ENCODE data around the gene ANKRD37. TPM values are rescaled to one million over a fixed set of nuclear protein-coding genes. Genes with fewer than 3 reads are reported as not detected.
A peak's percentile ranks its signal among the peaks of the same experiment; 100 is the strongest.

The ANKRD37 gene
- total and polyA plus RNA-seq, 9 of the 15 experiments (the other 6 are each of a cell fraction or from before 2014, with no cell fraction given), result 1.3 to 53.7 (median 3.6) TPM

DNA sequence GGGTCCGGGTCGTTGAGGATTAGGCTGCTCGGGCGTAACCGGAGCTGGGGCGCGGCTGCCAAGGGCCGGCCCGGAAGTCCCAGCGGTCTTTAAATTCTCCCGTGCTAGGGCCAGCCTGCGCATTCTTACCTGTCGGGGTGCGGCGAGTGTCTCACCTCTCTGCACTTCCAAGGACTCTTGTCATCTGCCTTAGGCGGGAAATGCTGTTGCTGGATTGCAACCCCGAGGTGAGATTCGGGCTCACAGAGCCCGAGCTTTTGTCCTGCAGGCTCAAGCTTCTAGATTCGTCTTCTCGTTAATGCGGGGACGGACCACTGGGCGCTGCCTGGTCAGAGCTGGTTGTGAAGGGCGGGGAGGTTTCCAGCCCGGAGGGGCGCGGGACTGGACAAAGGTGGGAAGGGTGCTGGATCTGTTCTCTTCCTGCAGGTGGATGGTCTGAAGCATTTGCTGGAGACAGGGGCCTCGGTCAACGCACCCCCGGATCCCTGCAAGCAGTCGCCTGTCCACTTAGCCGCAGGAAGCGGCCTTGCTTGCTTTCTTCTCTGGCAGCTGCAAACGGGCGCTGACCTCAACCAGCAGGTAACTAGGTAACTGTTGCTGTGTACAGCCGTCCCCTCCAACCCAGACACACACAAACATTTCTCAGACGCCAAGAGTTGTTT lies at the start of gene ANKRD37 (continued):
- no peak for TF ChIP-seq BRD4 (IDR thresholded peaks at IDR 0.05)
- no peak for TF ChIP-seq NR4A1 (CRISPR knock-in tag; IDR thresholded peaks at IDR 0.05)
- TF ChIP-seq NR4A1 (tag; IDR thresholded peaks at IDR 0.05), result no peak
- TF ChIP-seq ZNF134 (CRISPR knock-in tag; conservative IDR thresholded peaks at IDR 0.05), result no peak
- TF ChIP-seq, protein P1, sequence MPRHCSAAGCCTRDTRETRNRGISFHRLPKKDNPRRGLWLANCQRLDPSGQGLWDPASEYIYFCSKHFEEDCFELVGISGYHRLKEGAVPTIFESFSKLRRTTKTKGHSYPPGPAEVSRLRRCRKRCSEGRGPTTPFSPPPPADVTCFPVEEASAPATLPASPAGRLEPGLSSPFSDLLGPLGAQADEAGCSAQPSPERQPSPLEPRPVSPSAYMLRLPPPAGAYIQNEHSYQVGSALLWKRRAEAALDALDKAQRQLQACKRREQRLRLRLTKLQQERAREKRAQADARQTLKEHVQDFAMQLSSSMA (CRISPR knock-in tag; IDR thresholded peaks at IDR 0.05), result no peak
- 0 out of 4 replicates have a peak, but pooled peaks of 1 of the 2 experiments have one; percentile 7 for TF ChIP-seq MAZ (CRISPR knock-in tag; conservative IDR thresholded peaks at IDR 0.05 in 1 of 2, IDR thresholded peaks at IDR 0.05 in 1 of 2)
- no peak for TF ChIP-seq ZNF668 (CRISPR knock-in tag; IDR thresholded peaks at IDR 0.05)
- TF ChIP-seq, protein P2, sequence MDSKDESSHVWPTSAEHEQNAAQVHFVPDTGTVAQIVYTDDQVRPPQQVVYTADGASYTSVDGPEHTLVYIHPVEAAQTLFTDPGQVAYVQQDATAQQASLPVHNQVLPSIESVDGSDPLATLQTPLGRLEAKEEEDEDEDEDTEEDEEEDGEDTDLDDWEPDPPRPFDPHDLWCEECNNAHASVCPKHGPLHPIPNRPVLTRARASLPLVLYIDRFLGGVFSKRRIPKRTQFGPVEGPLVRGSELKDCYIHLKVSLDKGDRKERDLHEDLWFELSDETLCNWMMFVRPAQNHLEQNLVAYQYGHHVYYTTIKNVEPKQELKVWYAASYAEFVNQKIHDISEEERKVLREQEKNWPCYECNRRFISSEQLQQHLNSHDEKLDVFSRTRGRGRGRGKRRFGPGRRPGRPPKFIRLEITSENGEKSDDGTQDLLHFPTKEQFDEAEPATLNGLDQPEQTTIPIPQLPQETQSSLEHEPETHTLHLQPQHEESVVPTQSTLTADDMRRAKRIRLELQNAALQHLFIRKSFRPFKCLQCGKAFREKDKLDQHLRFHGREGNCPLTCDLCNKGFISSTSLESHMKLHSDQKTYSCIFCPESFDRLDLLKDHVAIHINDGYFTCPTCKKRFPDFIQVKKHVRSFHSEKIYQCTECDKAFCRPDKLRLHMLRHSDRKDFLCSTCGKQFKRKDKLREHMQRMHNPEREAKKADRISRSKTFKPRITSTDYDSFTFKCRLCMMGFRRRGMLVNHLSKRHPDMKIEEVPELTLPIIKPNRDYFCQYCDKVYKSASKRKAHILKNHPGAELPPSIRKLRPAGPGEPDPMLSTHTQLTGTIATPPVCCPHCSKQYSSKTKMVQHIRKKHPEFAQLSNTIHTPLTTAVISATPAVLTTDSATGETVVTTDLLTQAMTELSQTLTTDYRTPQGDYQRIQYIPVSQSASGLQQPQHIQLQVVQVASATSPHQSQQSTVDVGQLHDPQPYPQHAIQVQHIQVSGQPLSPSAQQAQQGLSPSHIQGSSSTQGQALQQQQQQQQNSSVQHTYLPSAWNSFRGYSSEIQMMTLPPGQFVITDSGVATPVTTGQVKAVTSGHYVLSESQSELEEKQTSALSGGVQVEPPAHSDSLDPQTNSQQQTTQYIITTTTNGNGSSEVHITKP (IDR thresholded peaks at IDR 0.05; ENCODE audit: partially characterized antibody), result peak; percentile 43
- TF ChIP-seq PYGO2 (tag; IDR thresholded peaks at IDR 0.05), result no peak
- no peak for TF ChIP-seq U2AF1 (optimal IDR thresholded peaks at IDR 0.05; ENCODE audit: low read depth, low read length)
- TF ChIP-seq, protein P3, sequence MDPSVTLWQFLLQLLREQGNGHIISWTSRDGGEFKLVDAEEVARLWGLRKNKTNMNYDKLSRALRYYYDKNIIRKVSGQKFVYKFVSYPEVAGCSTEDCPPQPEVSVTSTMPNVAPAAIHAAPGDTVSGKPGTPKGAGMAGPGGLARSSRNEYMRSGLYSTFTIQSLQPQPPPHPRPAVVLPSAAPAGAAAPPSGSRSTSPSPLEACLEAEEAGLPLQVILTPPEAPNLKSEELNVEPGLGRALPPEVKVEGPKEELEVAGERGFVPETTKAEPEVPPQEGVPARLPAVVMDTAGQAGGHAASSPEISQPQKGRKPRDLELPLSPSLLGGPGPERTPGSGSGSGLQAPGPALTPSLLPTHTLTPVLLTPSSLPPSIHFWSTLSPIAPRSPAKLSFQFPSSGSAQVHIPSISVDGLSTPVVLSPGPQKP (CRISPR knock-in tag; IDR thresholded peaks at IDR 0.05), result no peak
- no peak for TF ChIP-seq ZSCAN29 (IDR thresholded peaks at IDR 0.05)
- TF ChIP-seq SAP30 (IDR thresholded peaks at IDR 0.05; ENCODE audit: borderline replicate concordance, insufficient read depth, low read depth, low read length, poor library complexity, severe bottlenecking), result peak; percentile 96
- TF ChIP-seq, protein P4, sequence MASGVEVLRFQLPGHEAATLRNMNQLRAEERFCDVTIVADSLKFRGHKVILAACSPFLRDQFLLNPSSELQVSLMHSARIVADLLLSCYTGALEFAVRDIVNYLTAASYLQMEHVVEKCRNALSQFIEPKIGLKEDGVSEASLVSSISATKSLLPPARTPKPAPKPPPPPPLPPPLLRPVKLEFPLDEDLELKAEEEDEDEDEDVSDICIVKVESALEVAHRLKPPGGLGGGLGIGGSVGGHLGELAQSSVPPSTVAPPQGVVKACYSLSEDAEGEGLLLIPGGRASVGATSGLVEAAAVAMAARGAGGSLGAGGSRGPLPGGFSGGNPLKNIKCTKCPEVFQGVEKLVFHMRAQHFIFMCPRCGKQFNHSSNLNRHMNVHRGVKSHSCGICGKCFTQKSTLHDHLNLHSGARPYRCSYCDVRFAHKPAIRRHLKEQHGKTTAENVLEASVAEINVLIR (CRISPR knock-in tag; IDR thresholded peaks at IDR 0.05), result no peak
- TF ChIP-seq ZZZ3 (IDR thresholded peaks at IDR 0.05), result no peak

Data from K562 (cell line).